HepG2 (cell line): ENCODE data around the gene PEX14. TPM values are rescaled to one million over a fixed set of nuclear protein-coding genes. Genes with fewer than 3 reads are reported as not detected.
A peak's percentile ranks its signal among the peaks of the same experiment; 100 is the strongest.

Experiments
- ATAC-seq: fragments of 200-7000 bp; cut with Tn5 transposase; 3 replicates; pipeline ENCODE4 v1.9.1; 2020; ENCODE audit warnings: mild to moderate bottlenecking, moderate library complexity
- BruUV-seq: library from RNA; stranded (reverse); fragments of 400-500 nt; replicated peaks from 2 replicates; lab custom pipeline; 2021; lab: Mats Ljungman, UMichigan
- CTCF ChIA-PET: fragments of 300-600 bp; formaldehyde crosslinking; extraction: SDS; loops from one replicate; lab custom pipeline; 2021; ENCODE audit warnings: low total read pairs, inconsistent platforms, low intra/inter-chr PET ratio; lab: Yijun Ruan, JAX
- POLR2A ChIA-PET: fragments of 350-600 bp; sonication (Branson Sonifier 250); formaldehyde crosslinking; loops from one replicate; lab custom pipeline; 2020; ENCODE audit warnings: antibody characterized with exemption, inconsistent platforms; lab: Yijun Ruan, JAX
- DNase-seq: peaks from one replicate; pipeline ENCODE4 v3.0.0-alpha.2; 2015; ENCODE audit warnings: low spot score
- FAIRE-seq: peaks from 3 replicates; lab custom pipeline; 2011; peaks lifted over from hg19 to GRCh38; lab: Jason Lieb, UNC
- H2AFZ ChIP-seq: one replicate; pipeline ENCODE4 v1.6.1; 2011; ENCODE audit warnings: low read length, inconsistent platforms
- H3K27ac ChIP-seq: fragments of 300-600 bp; 3 replicates; pipeline ENCODE4 v1.8.0; 2011; ENCODE audit warnings: mixed run types, mild to moderate bottlenecking, mixed read lengths, low read length, inconsistent platforms; ENCODE audit not compliant: insufficient read depth; ENCODE audit errors: extremely low read length
- H3K27me3 ChIP-seq, 2 experiments: fragments of 200-600 bp in 1 of 2; 2 replicates in 1 of 2; 3 replicates in 1 of 2; pipeline versions ENCODE4 v1.6.0 to v1.8.0; 2011; ENCODE audit warnings: low read length in 2 of 2, mild to moderate bottlenecking in 2 of 2, moderate library complexity in 2 of 2, inconsistent platforms in 1 of 2; ENCODE audit not compliant: insufficient read depth in 2 of 2, control insufficient read depth in 1 of 2
- H3K36me3 ChIP-seq, 2 experiments: fragments of 200-600 bp in 1 of 2; replicated peaks in 1 of 2; 2 replicates in 1 of 2; 3 replicates in 1 of 2; pipeline versions ENCODE4 v1.5.1 to v1.8.0; 2011; ENCODE audit warnings: low read length in 2 of 2, inconsistent platforms in 1 of 2; ENCODE audit not compliant: insufficient read depth in 2 of 2, control insufficient read depth in 1 of 2
- H3K4me1 ChIP-seq: 2 replicates; pipeline ENCODE4 v1.5.1; 2012; ENCODE audit warnings: low read length, inconsistent platforms; ENCODE audit not compliant: insufficient read depth
- H3K4me2 ChIP-seq: 2 replicates; pipeline ENCODE4 v1.6.0; 2011; ENCODE audit warnings: low read depth, low read length, inconsistent platforms
- H3K4me3 ChIP-seq, 3 experiments: fragments of 200-600 bp in 1 of 3; sonication (generic), shearing (Covaris generic) in 1 of 3; replicated peaks in 1 of 3; 2 replicates each; pipeline ENCODE4 v1.5.1; 2011 to 2016; ENCODE audit warnings: low read length in 3 of 3, inconsistent platforms in 2 of 3, low read depth in 2 of 3, mild to moderate bottlenecking in 2 of 3, control low read depth in 1 of 3, mixed read lengths in 1 of 3; ENCODE audit not compliant: insufficient read depth in 1 of 3
- H3K79me2 ChIP-seq: one replicate; pipeline ENCODE4 v1.6.1; 2011; ENCODE audit warnings: low read length, inconsistent platforms; ENCODE audit not compliant: insufficient read depth
- H3K9ac ChIP-seq: 2 replicates; pipeline ENCODE4 v1.6.0; 2011; ENCODE audit warnings: mild to moderate bottlenecking, low read depth, low read length, inconsistent platforms; ENCODE audit not compliant: insufficient read depth
- H3K9me3 ChIP-seq: 2 replicates; pipeline ENCODE4 v1.5.1; 2012; ENCODE audit warnings: mild to moderate bottlenecking, low read length
- H4K20me1 ChIP-seq: 2 replicates; pipeline ENCODE4 v1.6.0; 2011; ENCODE audit warnings: inconsistent platforms, mild to moderate bottlenecking, low read length, moderate library complexity; ENCODE audit not compliant: insufficient read depth
- ESRRA ChIP-seq: sonication (generic); formaldehyde crosslinking; IDR thresholded peaks from 2 replicates; pipeline ENCODE4 v1.5.1; 2020; ENCODE audit warnings: mild to moderate bottlenecking, low read depth, missing genetic modification reagents
- HNF4A ChIP-seq: sonication (generic); formaldehyde crosslinking; IDR thresholded peaks from 2 replicates; pipeline ENCODE4 v1.4.0; 2020; ENCODE audit warnings: missing genetic modification reagents
- HNRNPL ChIP-seq: fragments of 200-400 bp; formaldehyde crosslinking; IDR thresholded peaks from 2 replicates; pipeline ENCODE4 v1.6.1; 2017; ENCODE audit warnings: mild to moderate bottlenecking, low read depth, low read length
- MAFK ChIP-seq, 2 experiments: IDR thresholded peaks in 1 of 2; conservative IDR thresholded peaks in 1 of 2; 2 replicates each; pipeline ENCODE4 v1.6.1; 2011; ENCODE audit warnings: improper control_type of control experiment in 2 of 2, low read length in 2 of 2
- SNRNP70 ChIP-seq: fragments of 200-400 bp; formaldehyde crosslinking; IDR thresholded peaks from 2 replicates; pipeline ENCODE4 v1.6.1; 2017; ENCODE audit warnings: mild to moderate bottlenecking, low read depth, low read length, moderate library complexity
- WGBS: methylation state at CpG from one replicate; pipeline ENCODE4 v1.1.6; 2017; ENCODE audit warnings: low lambda C conversion rate; 5-methylcytosine and 5-hydroxymethylcytosine counted together
- in situ Hi-C: cut with HindIII; loops from 2 replicates; pipeline ENCODE4 v1.10.0; 2017; ENCODE audit warnings: low pct_unique_long_range_greater_than_20kb; ENCODE audit not compliant: extremely low pct_ligation_motif_present
- intact Hi-C: fragments of 100-400 bp; cut with micrococcal nuclease; formaldehyde crosslinking; loops from one replicate; pipeline ENCODE4 v1.10.0; 2022; ENCODE audit not compliant: unreplicated experiment
- polyA plus RNA-seq, 8 experiments: library from polyadenylated mRNA; depleted of rRNA in 3 of 8; stranded (reverse) in 7 of 8; unstranded in 1 of 8; fragments of >200 nt; fragmentation: Illumina TruSeq in 4 of 8; extraction: Trizol in 4 of 8; gene quantifications; 2 replicates each; pipeline versions ENCODE4 v1.2.1 to v1.2.3, GENCODE V29; 2011 to 2016; ENCODE audit warnings: low read depth in 4 of 8, missing spikeins in 1 of 8, mixed read lengths in 1 of 8; ENCODE audit not compliant: insufficient read depth in 1 of 8
- total RNA-seq, 5 experiments: library from RNA; depleted of rRNA; stranded (reverse); fragments of >200 nt; fragmentation: Illumina TruSeq; extraction: Trizol; gene quantifications; 2 replicates each; pipeline ENCODE4 v1.2.3, GENCODE V29; 2016; ENCODE audit warnings: low read depth in 1 of 5
- TF ChIP-seq, protein P1 (sequence below): sonication (generic); formaldehyde crosslinking; IDR thresholded peaks from 2 replicates; pipeline ENCODE4 v1.5.1; 2020; ENCODE audit warnings: mild to moderate bottlenecking, missing genetic modification reagents, moderate library complexity
- TF ChIP-seq, protein P2 (sequence below): IDR thresholded peaks from 2 replicates; pipeline ENCODE4 v1.6.1; 2018; ENCODE audit warnings: missing genetic modification reagents

The PEX14 gene
- total and polyA plus RNA-seq, 2 of the 13 experiments (the other 11 are each of a cell fraction or from before 2014, with no cell fraction given) = 6.5 to 9.9 TPM

- in situ Hi-C loops = no loop called here
- peaks cover 12% of the 10 kb centered on the region in 2 experiments; a peak in 3 of 5 replicates for H3K36me3 ChIP-seq
- peak; percentile 52 for ATAC-seq
- H3K9ac ChIP-seq = no peak overlapping the region
- H3K27ac ChIP-seq = no peak overlapping the region
- no peaks in the 10 kb centered on the region for H3K27me3 ChIP-seq
- FAIRE-seq = no peak
- intact Hi-C loops = loop anchor here (10.0 kb wide), 1 partner anchor 110 kb away; no protein-coding TSS in a partner anchor
- POLR2A ChIA-PET = no interaction called here
- no peak overlapping the region for H2AFZ ChIP-seq
- peaks cover 10% of the 10 kb centered on the region for H3K4me1 ChIP-seq
- H3K4me2 ChIP-seq = no peak overlapping the region
- no TSS peak for BruUV-seq
- no peaks in the 10 kb centered on the region for H3K9me3 ChIP-seq
- peak; percentile 56 for TF ChIP-seq HNF4A (CRISPR knock-in tag)
- TF ChIP-seq, protein P1, sequence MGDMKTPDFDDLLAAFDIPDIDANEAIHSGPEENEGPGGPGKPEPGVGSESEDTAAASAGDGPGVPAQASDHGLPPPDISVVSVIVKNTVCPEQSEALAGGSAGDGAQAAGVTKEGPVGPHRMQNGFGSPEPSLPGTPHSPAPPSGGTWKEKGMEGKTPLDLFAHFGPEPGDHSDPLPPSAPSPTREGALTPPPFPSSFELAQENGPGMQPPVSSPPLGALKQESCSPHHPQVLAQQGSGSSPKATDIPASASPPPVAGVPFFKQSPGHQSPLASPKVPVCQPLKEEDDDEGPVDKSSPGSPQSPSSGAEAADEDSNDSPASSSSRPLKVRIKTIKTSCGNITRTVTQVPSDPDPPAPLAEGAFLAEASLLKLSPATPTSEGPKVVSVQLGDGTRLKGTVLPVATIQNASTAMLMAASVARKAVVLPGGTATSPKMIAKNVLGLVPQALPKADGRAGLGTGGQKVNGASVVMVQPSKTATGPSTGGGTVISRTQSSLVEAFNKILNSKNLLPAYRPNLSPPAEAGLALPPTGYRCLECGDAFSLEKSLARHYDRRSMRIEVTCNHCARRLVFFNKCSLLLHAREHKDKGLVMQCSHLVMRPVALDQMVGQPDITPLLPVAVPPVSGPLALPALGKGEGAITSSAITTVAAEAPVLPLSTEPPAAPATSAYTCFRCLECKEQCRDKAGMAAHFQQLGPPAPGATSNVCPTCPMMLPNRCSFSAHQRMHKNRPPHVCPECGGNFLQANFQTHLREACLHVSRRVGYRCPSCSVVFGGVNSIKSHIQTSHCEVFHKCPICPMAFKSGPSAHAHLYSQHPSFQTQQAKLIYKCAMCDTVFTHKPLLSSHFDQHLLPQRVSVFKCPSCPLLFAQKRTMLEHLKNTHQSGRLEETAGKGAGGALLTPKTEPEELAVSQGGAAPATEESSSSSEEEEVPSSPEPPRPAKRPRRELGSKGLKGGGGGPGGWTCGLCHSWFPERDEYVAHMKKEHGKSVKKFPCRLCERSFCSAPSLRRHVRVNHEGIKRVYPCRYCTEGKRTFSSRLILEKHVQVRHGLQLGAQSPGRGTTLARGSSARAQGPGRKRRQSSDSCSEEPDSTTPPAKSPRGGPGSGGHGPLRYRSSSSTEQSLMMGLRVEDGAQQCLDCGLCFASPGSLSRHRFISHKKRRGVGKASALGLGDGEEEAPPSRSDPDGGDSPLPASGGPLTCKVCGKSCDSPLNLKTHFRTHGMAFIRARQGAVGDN (CRISPR knock-in tag) = peak; percentile 25
- TF ChIP-seq SNRNP70 = no peak
- peak; percentile 68; the same call in 1 of the 2 replicates for TF ChIP-seq ESRRA (CRISPR knock-in tag)
- TF ChIP-seq HNRNPL = 0 out of 2 replicates have a peak, but pooled peaks have one; percentile 22
- 0 out of 4 replicates have a peak, but pooled peaks of 1 of the 2 experiments have one; percentile 4 for TF ChIP-seq MAFK (conservative IDR thresholded peaks at IDR 0.05 in 1 of 2, IDR thresholded peaks at IDR 0.05 in 1 of 2; ENCODE audit: low read length in 2 of 2)
- TF ChIP-seq, protein P2, sequence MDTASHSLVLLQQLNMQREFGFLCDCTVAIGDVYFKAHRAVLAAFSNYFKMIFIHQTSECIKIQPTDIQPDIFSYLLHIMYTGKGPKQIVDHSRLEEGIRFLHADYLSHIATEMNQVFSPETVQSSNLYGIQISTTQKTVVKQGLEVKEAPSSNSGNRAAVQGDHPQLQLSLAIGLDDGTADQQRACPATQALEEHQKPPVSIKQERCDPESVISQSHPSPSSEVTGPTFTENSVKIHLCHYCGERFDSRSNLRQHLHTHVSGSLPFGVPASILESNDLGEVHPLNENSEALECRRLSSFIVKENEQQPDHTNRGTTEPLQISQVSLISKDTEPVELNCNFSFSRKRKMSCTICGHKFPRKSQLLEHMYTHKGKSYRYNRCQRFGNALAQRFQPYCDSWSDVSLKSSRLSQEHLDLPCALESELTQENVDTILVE (CRISPR knock-in tag) = no peak
- no peak for DNase-seq
- H3K4me3 ChIP-seq = no peak overlapping the region
- 85% methylated on average over 21 of the region's 26 CpGs for WGBS
- H4K20me1 ChIP-seq = no peaks in the 10 kb centered on the region
- no peaks in the 10 kb centered on the region for H3K79me2 ChIP-seq
- CTCF ChIA-PET = no interaction called here
These were observed 149.7 kb downstream of the PEX14 start for GRCh38 chr1:10624256-10625050.
